ENCODE data around the gene PHKB.
"Not testable (repeated sequence)": the region's sequence is repeated elsewhere in the genome, so short reads cannot be mapped to it uniquely, and the experiment has no call there.

PHKB gene

DNA sequence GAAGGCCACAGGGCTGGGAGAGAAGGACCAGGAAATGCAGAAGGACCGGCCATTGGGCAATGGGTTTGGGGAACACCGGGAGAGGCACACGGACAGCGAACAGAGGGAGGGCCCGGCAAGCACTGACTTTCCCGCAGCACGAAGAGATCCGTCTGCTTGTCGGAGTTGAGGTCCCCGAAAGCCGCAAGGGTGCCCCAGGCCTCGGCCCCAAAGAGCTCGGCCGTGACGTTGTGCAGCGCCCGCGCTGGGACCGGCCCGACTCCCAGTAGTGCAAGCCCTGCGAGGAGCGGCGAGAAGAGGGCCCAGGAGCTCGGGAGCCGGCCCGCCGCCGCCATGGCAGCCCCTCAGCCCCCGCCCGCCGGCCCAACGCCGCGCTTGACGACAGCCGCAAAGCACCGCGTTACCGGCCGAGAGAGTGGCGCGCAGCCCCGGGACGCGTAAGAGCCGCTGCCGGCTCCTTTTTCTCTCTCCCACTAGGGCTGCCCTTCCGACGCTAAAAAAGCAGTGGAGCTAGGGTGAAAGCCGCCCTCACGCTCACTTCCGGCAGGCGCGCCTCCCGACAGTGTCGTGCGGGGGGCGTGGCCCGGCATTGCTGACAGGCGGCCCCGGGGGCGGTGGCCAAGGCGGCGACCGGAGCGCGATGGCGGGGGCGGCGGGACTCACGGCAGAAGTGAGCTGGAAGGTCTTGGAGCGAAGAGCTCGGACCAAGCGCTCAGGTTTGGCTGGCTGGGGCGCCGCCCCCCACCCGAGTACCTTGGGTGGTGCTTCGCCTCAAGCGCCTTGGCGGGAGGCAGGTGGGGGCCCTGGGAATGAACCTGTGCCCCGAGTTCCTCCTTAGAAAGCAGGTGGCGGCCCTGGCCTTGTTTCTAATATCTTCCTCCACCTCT lies at the start of gene PHKB, which contains the start of gene ITFG1:
PHKB (plus strand) TSS at position 621 of the 887 bp plus-strand sequence; CDS start at position 641, 20 bp downstream.
ITFG1 (minus strand) TSS at position 353 of the 887 bp plus-strand sequence; CDS start at position 335, 18 bp downstream.
- peak; percentile 82 for DNase-seq (ENCODE audit: low read depth)

DNA sequence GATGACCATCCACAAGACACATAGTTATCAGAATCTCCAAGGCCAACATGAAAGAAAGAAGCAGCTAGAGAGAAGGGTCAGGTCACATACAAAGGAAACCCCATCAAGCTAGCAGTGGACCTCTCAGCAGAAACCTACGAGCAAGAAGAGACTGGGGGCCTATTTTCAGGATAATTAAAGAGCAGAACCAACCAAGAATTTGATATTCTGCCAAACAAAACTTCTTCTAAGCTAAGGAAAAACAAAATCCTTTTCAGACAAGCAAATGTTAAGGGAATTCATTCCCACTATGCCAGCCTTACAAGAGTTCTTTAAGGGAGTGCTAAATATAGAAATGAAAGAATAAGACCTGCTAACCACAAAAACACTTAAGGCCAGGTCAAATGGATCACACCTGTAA lies 48.1 kb upstream of the PHKB start:
- no peak for DNase-seq (ENCODE audit: low read depth)

DNA sequence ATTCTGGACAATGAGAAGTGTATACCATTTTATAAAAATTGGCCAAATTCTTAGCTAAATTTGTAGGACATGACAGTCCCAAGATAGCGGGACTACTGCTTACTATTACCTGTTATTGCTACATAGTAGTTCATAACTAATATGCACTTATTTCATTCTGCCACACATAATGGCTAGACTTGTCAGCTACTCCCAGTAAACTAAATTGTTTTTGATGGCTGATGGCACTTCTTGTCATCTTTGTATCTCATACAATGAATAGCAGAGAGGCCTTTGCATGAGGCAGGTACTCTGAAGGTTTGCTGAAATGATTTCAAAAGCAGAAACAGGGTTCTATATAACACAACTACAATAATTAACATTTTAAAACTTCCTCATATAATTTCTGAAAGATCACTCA lies 44.3 kb upstream of the PHKB start:
- no peak for DNase-seq (ENCODE audit: low read depth)

DNA sequence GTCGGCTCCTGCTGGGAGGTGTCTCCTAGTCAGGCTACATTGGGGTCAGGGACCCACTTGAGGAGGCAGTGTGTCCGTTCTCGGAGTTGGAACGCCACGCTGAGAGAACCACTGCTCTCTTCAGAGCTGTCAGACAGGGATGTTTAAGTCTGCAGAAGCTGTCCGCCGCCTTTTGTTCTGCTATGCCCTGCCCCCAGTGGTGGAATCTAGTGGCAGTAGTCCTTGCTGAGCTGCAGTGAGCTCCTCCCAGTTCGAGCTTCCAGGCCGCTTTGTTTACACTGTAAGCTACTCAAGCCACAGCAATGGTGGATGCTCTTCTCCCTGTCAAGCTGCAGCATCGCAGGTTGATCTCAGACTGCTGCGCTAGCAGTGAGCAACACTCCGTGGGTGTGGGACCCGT lies 36.3 kb upstream of the PHKB start:
- no peak for DNase-seq (ENCODE audit: low read depth)

DNA sequence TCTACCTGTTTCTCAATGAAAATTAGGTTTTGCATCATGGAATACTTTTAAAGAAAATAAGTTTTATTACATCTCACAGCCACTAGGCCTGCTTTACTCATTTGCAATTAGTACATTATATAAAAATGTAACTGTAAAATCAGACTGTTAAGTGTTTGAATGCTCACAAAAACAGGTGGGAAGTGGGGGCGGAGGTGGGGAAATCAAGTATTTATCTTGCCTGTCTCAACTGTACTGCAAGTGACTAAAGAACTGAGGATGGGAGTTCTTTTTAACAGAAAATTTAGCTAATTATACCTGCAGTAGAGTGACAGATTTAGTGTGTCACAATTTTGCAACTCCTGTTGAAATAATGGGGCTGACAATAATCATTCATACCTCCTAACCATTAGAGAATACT lies 34.3 kb upstream of the PHKB start:
- DNase-seq (ENCODE audit: low read depth) = no peak

DNA sequence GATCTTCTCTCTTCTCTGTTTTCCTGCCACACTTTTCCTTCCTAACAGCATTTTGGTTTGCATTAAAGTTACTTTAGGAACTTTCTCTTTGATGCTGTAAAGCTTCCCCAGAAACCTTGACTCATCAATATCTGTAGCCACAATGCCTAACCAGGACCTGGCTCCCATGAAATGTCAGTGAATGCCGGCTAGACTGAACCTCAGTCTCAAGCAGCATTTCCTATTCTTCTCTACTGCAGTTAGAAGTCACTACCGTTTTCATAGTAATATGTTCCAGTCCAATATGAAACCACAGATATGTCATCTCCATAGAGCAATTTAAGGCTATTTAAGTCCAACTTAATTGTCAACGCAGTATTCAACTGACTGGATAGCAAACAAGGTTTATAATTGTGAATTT lies 29.2 kb upstream of the PHKB start:
- no peak for DNase-seq (ENCODE audit: low read depth)

DNA sequence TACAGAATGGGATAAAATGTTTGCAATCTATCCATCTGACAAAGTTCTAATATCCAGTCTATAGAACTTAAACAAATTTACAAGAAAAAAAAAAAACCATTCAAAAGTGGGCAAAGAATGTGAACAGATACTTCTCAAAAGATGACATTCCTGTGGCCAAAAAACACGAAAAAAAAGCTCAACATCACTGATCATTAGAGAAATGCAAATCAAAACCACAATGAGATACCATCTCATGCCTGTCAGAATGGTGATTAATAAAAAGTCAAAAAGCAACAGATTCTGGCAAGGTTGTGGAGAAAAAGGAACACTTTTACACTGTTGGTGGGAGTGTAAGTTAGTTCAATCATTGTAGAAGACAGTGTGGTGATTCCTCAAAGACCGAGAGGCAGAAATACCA lies 26.9 kb upstream of the PHKB start:
- DNase-seq (ENCODE audit: low read depth) = not testable (repeated sequence)

DNA sequence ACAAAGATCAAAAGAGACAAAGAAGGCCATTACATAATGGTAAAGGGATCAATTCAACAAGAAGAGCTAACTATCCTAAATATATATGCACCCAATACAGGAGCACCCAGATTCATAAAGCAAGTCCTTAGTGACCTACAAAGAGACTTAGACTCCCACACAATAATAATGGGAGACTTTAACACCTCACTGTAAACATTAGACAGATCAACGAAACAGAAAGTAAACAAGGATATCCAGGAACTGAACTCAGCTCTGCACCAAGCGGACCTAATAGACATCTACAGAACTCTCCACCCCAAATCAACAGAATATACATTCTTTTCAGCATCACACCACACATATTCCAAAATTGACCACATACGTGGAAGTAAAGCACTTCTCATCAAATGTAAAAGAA lies 21.1 kb upstream of the PHKB start:
- not testable (repeated sequence) for DNase-seq (ENCODE audit: low read depth)

DNA sequence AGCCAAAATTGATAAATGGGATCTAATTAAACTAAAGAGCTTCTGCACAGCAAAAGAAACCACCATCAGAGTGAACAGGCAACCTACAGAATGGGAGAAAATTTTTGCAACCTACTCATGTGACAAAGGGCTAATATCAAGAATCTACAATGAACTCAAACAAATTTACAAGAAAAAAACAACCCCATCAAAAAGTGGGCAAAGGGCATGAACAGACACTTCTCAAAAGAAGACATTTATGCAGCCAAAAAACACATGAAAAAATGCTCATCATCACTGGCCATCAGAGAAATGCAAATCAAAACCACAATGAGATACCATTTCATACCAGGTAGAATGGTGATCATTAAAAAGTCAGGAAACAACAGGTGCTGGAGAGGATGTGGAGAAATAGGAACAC lies 18.2 kb upstream of the PHKB start:
- DNase-seq (ENCODE audit: low read depth) = not testable (repeated sequence)

DNA sequence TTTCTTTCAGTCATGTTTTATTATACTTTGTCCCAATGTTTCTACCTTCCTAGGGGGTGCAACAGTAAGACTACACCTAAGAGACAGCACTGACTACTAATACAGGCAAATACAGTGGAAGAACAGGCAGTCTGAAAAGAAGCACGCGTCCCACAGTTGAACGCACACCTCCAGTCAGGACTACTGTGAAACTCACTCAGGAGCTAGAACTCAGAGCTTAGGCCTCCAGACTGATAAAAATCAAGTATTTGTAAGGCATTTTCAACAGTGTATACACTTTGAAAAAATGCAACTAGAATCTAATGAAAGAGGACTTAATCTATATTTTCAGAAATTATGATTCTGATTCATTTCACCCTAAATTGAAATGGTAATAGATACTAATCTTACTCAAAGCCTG lies 14.7 kb upstream of the PHKB start:
- no peak for DNase-seq (ENCODE audit: low read depth)

DNA sequence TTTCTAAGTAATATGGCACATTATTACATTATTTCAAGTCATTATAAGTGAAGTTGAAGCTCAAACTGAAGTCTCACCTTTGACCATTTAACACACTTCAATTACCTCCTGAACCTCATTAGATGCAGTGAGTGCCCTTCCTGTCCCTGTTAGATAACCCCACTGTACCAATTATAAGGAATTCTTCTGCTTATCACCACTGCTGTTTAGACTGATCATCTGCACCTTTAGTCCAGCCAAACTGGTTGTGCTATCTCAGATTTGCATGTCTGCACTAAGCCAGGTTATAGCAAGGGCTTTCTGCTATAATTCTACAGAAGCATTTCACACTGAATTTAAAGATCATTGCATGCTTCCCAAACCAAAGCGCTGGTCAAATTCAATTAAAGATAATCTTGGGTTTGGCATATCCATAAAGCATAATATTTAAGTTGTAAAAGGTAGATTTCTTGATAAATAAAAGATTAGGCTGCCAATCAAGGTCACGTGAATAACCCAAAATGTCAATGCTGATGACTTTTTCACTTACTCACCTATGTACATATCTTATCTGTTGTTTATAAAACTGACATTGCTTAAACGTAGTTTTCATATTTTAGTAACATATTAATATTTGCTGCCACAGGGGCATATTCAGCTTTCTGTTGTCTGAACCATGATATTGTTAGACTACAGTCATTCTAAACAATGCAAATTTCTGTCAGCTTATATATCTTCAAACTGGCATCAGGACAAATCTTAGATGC lies 12.1 kb upstream of the PHKB start:
- no peak for DNase-seq (ENCODE audit: low read depth)

DNA sequence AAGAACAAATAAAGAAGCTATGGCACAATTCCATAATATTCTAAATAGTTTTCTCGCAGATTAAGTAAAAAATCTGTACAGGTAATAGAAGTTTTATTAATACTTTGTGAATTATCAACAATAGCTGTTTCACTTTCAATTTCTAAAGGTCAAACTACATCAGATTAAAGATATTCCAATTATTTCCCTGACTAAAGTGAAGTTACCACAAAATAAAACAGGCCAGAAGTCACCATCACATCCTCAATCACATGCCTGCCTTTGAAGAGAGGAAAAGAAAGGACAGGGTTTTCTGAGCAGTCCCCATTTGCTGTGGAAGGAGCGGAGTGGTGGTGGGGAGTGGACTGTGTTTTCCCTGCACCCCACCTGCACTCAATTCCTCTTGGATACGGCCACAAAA lies 11.3 kb upstream of the PHKB start:
- no peak for DNase-seq (ENCODE audit: low read depth)

DNA sequence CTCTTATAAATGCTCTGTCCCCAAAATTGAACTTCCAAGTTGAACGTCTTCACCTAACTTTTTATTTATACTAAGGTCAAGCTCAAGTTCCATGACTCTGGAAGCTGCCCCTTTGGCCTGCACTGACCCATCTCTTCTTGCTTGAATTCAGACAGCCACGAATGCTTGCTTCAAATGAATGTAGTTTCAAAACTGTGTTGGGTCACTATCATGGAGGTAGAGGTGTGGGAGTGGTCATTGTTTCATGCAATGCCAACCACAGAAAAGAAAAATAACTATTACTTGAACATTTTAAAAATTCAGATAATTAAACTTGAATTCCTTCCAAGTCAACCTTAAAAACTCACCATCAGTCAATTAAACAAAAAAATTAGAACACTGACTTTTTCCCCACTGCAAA lies 2.8 kb upstream of the PHKB start:
- DNase-seq (ENCODE audit: low read depth) = no peak

DNA sequence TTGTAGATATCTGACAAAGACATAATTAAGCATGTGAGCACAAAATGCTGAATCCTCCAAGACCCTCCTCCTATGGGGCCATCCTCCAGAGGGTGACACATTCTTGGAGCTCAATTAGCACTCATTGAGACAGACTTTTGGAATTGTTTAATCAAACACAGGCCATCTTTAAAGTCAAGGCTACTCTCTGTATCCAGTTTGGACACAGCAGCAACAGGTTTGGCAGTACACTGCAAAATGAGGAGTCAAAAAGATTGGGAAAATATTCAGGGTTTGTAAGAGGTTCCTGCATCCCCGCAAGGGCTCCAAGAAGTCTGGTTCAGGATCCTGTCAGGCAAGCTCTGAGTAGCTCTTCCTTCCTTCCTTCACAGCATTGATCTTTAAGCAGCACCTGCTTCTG lies 1.5 kb upstream of the PHKB start:
- no peak for DNase-seq (ENCODE audit: low read depth)

DNA sequence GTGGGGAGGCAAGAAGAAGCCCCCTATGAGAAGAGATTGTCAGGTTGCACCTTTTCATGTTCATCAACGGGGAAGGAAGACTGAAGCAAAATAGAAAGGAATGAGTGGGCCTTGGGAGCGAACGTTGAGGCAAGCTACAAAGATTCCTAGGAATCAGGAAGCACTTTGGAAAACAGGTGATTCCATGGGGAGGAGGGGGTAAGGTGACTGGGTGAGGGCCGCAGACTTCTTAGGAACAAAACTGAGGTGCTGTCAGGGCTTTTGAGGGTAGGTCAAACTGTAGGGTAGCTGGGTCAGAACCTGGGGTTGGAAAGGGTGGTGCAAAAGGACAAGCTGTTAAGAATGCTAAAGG lies 796 bp upstream of the PHKB start:
- DNase-seq (ENCODE audit: low read depth) = no peak

DNA sequence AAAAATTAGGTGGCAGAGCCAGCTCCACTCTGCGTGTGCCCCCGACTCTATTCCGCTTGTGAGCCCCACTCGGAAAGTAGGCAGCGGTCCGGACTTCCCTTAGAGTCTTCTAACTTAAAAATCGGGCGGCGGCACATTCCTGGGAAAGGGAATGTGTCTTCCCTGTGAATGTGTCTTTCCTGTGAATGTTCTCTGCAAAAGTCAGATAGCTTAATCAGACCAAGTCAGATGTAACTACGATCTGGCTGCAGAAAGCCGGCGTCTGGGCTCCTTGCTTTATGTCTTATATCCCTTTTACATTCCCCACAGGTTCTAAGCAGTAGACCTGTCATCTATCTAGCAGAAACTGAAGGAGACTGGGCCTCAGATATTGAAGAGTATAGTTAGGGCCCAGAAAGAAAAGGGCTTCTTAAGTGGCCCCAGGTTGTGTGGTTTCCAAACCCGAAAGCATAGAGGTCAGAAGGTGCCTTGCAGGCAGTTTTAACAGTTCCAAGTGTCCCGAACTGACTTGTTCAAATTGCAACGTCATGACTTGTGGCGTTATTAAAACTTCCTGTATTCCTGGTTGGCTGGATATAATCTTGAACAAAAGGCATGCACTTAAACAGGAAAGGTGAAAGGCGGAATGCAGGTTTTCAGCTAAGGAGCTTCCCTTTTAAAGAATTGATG lies 601 bp downstream of the PHKB start:
- peak; percentile 18 for DNase-seq (ENCODE audit: low read depth)

DNA sequence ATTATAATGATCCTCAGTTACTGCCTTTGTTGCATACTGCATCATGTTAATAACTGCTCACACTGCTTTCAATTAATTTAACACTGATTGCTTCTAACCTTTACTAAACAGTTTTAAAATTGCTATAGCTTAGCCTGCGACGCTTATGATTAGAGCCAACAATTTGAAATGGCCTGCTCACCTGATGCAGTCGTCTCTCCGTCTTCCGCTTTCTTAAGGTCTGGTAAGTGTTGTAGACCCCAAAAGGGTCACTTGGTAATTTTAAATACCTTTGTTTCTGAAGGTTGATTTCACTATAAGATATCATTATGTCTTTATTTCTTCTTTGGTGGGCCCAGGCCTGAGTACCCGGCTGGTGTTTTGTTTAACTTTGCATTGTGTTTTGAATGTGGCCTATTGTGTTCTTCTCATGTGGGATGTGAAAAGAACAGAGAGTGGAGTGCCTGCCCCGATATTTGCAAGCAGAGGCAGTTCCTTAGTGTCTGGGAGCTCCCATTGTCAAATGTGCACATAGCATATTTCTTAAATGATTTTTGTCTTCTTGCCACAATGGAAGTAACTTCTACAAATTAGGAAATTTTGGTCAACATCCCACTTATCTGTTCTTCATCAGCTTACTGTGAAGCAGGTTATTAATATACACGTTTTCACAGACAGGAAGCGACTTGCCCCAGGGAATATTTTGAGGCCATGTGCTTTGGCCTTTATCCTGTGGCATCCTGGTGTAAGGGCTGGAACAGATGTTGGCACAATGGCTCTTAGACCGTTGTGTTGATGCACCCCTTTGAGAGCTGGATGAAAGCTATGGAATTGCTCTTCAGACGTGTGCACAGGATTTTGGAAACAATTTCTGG lies 2.9 kb downstream of the PHKB start:
- DNase-seq (ENCODE audit: low read depth) = no peak

DNA sequence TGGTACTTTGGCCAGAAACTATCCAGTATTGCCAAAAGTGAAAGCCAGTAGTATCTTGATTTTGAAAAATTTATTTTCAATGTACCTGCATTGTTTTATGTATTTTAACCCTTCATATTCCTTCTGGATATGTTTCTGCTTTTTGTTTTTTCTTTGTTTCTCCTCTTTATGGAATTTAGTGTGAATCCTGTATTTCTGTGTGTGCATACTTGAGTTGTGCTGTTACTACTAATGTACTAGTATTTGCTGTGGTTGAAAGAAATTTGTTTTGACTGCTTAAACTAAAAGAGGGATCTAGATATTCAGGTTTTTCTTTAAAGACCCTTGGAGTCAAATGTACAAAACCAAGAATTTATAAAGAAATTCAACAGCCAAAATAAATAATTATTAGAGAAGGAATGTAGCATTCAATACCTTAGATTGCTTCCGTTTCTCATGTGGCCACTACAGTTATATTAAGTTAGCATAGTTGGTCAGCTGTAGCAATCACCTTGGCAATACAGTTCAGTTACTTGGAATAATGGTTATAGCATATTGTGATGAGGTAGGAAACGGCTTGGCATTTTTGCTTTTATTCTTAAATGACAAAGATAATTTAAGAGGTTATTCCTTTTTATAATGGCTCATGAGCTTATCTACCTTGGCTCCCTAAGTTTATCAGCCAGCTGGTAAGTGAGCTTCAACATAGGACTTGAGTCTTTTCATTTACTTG lies 4.9 kb downstream of the PHKB start:
- DNase-seq (ENCODE audit: low read depth) = no peak

DNA sequence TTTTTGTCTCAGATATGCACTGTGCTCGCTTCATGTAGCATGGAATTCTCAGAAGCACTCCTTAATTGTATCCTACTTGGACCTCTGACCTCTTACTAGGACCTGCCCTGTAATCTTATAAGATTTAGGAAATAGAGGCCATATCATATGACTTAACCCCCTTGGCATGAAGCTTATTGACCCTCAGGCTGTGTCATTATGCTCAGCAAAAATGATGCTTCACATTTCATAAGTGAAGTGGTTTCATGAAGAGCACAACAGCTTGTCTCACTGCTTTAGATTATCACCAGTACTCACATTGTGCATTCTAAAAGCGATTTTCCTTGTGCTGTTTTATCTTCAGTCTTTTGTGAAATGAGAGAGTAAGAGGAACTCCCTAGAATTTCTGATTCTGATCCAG lies 6.4 kb downstream of the PHKB start:
- no peak for DNase-seq (ENCODE audit: low read depth)

DNA sequence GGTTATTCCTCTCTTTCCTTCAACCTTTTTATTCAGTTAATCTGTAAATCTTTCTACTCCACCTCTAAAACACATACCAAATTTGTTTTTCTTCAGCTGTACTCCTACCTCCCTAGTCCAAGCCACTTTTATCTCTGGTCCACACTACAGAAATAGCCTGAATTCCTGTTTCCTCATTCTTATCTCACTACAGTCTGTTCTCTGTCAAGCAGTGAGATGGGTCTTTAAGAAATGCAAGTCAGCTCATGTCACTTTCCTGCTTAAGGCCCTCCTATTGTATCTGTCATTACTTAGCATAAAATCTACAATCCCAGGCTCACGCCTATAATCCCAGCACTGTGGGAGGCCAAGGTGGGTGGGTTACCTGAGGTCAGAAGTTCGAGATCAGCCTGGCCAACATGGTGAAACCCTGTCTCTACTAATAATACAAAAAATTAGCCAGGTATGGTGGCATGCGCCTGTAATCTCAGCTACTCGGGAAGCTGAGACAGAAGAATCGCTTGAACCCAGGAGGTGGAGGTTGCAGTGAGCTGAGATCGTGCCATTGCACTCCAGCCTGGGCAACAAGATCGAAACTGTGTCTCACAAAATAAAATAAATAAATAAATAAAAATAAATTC lies 7.0 kb downstream of the PHKB start:
- DNase-seq (ENCODE audit: low read depth) = not testable (repeated sequence)

DNA sequence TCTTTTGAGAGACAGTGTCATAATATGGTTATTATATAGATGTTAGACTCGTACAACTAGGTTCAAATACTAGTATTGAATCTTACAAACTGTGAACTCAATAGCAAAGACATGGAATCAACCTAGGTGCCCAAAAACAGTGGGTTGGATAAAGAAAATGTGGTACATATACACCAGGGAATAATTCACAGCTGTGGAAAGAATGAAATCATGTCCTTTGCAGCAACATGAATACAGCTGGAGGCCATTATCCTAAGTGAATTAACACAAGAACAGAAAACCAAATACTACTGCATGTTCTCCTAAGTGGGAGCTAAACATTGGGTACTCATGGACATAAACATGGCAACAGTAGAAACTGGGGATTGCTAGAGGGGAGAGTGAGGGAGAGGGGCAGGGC lies 8.1 kb downstream of the PHKB start:
- DNase-seq (ENCODE audit: low read depth) = no peak
